ENCODE measurements around the gene STAMBPL1.

The STAMBPL1 gene

DNA sequence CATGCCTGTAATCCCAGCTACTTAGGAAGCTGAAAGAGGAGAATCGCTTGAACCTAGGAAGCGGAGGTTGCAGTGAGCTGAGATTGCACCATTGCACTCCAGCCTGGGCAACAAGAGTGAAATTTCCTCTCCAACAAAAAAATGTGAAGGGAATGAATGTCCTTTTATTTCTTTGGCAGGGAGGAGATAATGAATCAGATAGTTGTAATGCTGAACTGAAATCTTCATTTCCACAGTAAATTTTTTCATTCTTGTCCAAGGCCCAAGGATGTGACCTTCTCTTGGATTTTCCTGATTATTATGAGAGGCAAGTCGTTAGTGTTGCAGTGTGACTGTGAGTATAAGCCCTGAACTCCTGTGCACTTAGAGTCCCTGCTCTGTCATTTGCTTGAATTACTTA is 13.6 kb downstream of the STAMBPL1 start:
- no peak for DNase-seq (ENCODE audit: low spot score)

DNA sequence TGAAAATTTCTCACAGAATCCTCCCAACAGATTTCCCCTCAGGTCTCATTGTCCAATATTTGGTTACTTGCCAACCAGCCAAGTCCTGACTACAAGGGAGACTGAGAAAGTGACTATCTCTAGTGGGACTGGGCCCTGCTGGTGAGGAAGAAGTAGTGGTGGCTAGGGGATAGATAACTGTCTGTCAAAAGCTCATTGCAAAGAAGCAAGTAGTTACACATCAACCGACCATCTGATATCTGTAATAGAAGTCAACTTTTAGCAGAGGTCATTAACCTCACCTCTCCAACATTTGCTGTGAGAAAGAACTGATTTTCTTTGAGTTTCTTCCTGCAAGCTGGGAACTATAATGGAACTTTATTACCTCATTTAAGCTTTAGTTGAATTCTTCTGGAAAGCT is 15.2 kb downstream of the STAMBPL1 start:
- no peak for DNase-seq (ENCODE audit: low spot score)

- no peak for DNase-seq (ENCODE audit: low spot score)
Observed at GRCh38 chr10:88896372-88896993, 16.4 kb downstream of the STAMBPL1 start.

DNA sequence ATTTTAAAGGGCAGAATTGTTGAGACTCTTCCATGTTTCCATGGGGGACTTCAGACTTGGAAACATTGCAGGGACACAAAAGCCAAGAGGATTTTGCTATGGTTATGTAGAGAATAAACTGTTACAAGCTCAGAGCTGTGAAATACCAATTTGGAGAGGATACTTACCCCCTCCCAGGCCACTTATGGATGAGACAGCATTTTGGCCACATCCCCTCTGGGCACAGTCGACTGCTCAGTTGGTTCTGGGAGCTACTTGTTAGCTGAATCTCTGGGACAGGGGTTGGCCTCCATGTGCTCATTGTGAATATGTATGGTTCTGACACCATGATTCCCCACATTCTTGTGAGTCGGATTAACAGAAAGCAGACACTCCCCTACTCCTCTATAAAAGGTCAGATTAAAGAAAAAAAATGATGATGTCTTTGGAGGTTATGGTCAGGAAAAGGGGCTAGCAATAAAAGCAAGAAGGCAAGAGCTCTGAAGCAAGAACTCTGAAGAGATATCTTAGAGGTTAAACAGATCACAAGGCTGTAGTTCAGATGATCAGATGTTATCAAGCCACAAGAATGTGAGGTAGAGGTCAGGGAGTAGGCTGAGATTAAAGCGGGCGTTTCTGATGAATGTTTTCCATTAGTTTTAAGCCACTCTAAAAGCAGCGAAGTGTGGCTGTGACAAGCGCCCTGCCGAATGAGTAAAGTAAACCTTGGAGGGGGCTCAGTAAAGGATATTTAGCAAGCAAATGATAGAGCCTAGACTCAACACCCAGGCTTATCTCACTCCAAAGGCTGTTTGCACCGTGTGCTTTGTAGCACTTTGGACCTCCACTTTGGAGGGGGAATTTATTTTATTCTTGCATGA is 17.2 kb downstream of the STAMBPL1 start:
- no peak for DNase-seq (ENCODE audit: low spot score)

DNA sequence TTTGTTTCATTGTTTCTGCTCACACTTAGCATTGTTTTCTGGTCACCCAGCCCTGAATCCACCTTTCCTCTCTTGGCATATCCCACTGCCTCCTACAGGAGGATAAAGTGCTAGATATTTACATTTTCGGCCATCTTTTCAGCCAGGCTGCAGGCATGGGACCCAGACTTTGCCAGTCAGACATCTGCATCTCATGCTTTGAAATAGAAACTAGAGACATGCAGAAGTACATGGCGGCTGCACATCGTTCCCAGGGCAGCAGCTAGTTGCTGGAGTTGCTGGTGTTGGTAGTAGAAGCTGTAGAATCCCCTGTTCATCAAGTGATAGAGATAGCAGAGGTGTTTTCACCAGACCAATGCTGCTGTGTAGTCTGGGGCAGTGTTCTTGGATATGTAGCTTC is 18.7 kb downstream of the STAMBPL1 start:
- no peak for DNase-seq (ENCODE audit: low spot score)

- no peak for DNase-seq (ENCODE audit: low spot score)
Observed at GRCh38 chr10:88899886-88900285, 19.8 kb downstream of the STAMBPL1 start.

DNA sequence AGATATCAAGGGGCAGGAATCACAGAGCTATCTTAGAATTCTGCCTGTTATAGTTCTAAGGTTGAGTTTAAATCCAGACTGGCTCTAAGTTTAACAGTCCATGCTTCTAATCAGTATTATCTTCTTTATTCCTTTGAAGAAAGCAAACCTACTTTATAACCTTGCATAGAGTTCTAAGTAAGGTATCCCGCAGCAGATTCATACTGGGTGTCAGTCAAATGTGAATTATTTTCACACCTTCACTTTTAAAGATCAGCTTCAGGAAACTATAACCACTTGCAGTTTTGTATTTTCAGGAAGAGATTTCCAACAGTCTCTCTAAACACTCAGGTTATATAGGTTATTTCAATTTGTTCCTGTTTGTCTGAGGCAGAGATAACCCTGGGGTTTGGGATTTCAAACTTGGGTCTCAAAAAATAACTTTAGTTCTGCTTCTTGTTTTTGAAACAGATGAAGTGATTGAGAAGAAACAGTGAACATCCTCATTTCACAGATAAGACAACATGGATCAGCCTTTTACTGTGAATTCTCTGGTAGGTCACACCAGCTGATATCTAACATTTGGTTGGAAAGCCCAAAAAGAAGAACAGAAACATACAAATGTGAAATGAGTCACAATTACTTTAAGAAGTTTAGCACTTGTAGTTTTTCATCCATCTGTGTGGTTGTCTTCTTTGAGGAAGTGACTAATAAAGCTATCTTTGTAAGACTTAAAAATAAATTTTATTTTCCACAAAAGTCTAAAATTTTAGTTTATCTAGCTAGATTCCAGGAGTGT is 21.4 kb downstream of the STAMBPL1 start:
- DNase-seq (ENCODE audit: low spot score): no peak

DNA sequence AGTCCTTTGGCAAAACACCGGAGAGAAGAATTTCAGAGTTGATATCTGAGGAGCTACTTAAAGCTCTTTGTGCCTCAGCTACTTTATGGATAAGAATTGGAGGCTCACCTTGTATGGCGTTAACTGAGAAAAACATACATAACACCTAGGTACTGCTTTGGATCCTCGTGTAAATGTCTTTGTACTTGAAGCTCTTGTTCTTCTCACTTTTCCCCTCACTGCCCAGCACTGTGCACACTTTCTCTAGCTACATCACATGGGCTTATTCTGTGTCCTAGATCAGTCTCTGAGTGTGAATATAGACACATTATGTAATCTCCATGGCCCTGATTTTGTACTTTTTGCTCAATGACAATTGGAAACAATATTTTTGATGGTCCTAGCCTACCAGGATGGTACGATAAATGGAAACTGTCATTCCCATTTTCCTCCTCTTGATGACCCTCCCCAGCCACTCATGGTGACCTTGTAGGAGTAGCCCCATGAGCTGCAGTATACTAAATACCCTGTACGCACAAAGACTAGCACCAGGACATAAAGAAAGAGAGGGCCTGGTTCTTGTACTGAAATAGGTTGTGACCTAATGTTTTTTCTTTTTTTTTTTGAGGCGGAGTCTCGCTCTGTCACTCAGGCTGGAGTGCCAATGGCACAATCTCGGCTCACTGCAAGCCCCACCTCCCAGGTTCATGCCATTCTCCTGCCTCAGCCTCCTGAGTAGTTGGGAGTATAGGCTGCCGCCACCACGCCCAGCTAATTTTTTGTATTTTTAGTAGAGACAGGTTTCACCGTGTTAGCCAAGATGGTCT is 22.1 kb downstream of the STAMBPL1 start:
- no peak for DNase-seq (ENCODE audit: low spot score)

- no peak for DNase-seq (ENCODE audit: low spot score)
Observed at GRCh38 chr10:88903715-88904114, 23.7 kb downstream of the STAMBPL1 start.

GRCh38 chr10:88906921-88907320 is 26.9 kb downstream of the STAMBPL1 start:
- DNase-seq (ENCODE audit: low spot score): no peak

DNA sequence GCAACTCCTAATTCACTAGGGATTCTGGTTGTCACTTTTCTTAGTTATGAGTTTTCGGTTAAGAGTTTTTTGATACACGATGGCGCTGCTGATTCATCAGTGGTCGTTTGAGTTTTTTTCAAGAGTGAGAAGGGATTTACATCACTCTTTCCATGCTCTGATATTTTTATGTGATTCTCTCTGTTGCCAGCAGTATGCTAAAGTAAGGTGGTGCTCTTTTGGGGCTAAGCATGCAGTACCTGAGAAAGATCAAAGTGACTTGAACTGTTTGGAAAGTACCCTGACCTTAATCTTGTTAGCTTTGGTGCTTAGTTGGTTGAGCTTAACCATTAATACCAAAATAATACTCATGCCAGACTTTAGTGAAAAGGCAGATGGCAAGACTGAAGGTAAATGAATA is 28.1 kb downstream of the STAMBPL1 start:
- DNase-seq (ENCODE audit: low spot score): no peak

DNA sequence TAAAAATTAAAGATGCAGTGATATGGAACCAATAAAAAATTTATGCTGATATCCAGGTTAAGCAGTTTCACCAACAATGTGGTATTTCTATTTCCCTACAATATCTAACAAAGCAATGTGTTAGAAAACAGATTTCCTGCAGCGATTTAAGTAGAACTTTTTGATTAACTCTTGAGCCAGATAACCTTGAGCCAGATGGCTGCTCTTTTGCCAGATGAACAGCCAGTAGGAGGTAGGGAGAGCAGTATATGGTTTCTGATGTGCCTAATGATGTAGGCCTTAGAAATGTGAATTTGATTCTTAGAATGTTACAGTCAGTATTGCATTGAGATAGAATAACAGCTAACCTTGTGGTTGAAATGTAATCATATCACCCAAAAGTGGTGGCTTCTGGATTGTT is 31.1 kb downstream of the STAMBPL1 start:
- DNase-seq (ENCODE audit: low spot score): no peak

GRCh38 chr10:88911851-88912250 is 31.8 kb downstream of the STAMBPL1 start:
- DNase-seq (ENCODE audit: low spot score): no peak

DNA sequence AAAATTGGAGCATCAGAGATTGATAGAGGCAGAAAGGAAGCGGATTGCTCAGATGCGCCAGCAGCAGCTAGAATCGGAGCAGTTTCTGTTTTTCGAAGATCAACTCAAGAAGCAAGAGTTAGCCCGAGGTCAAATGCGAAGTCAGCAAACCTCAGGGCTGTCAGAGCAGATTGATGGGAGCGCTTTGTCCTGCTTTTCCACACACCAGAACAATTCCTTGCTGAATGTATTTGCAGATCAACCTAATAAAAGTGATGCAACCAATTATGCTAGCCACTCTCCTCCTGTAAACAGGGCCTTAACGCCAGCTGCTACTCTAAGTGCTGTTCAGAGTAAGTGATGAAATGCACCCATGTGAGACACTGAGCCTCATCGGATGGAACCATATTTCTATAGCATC is 33.1 kb downstream of the STAMBPL1 start:
- no peak for DNase-seq (ENCODE audit: low spot score)

GRCh38 chr10:88913788-88914187 is 33.7 kb downstream of the STAMBPL1 start:
- DNase-seq (ENCODE audit: low spot score): no peak

GRCh38 chr10:88915781-88916180 is 35.7 kb downstream of the STAMBPL1 start:
- no peak for DNase-seq (ENCODE audit: low spot score)

DNA sequence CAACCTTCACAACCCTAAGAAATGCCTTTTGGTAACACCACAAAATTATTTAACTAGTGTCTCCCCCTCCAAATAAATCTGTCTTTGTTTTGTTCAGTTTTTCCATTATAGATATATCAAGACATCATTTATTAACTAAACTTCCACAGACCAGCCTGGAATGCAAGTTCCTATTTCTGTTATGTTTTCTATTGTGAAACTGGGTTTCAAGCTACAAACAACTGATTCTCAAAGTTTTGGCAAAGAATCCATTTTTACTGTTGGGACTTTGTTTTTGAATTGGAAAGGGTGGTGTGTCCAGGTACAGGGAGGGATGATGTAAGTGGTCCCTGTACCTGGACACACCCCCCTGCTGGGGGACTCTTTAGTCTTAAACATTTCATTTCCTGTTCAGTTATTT is 36.2 kb downstream of the STAMBPL1 start:
- no peak for DNase-seq (ENCODE audit: low spot score)

GRCh38 chr10:88916986-88917385 is 36.9 kb downstream of the STAMBPL1 start:
- DNase-seq (ENCODE audit: low spot score): no peak

DNA sequence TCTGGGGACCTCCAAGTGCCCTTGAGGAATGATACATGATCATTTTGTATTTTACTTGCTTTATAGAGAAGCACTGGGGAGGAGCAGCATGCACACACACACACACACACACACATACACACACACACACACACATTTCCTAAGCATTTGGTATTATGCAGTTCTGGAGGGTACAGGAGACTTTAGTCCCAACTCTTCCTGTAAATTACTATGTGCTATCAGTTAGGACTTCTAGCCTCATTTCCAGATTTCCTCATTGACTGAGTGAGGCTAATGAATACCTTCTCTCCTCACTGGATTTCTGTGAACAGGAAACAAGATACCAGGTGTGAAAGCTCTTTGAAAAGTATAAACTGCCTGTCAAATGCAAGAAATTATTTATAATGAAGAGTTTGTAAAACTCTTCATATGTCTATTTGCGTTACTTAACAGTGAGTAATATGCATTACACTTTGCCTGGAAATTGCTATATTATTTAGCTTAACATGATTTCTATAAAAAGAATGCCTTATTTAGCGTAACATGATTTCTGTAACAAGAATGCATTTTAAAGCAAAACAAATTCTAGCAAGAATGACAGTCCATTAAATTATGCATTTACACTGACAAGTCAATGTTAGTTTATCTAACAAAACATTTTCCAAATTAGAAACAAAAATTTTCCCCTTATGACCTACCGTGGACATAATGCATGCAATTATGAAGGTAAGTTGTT is 38.3 kb downstream of the STAMBPL1 start:
- no peak for DNase-seq (ENCODE audit: low spot score)

GRCh38 chr10:88919041-88919440 is 39.0 kb downstream of the STAMBPL1 start:
- no peak for DNase-seq (ENCODE audit: low spot score)

GRCh38 chr10:88920198-88920597 is 40.2 kb downstream of the STAMBPL1 start:
- DNase-seq (ENCODE audit: low spot score): no peak
